SKM-1 (cell line): ENCODE data around the gene GGT7.
A peak's percentile ranks its signal among the peaks of the same experiment; 100 is the strongest.
"Not testable (repeated sequence)": the region's sequence is repeated elsewhere in the genome, so short reads cannot be mapped to it uniquely, and the experiment has no call there.

Experiments
- DNase-seq: peaks from one replicate; lab custom pipeline; 2025; ENCODE audit not compliant: unreplicated experiment; lab: John Stamatoyannopoulos, UW

The GGT7 gene

DNA sequence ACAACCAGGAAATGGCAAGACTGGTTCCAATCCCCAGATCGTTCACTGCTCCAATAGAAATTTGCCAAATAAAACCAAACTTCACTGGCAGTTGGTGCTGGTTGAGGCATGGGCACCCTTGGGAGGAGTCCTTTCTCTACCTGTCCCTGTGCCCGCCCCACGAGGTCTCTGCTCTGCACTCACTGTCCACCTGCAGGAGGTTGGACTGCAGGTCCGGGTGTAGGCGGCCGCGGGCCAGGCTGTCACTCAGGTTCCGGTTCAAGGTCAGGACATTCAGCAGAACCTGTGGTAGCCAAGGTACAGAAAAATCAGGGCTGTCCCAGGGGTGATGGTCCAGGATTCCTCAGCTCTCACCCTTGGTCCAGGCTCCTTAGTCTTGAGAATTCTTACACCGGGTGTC is 22.9 kb downstream of the GGT7 start:
- no peak for DNase-seq

DNA sequence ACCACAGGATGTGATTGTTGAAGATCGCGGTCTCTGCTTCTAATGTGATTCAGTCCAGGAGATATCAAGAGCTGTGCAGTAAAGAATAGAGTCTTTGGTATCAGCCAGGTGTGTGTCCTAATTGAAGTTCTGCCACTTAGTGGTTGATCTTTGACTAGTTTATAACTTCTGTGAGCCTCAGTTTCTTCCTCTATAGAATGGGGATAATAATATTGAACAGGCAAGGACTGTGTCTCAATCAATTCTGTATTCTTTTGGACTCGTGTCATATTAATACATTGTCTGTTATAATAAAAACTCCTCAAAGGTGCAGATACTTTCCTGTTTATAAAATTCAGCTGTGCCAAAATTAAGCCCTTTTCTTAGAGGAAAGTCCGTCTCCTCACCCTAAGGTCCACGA is 24.1 kb downstream of the GGT7 start:
- DNase-seq: no peak

DNA sequence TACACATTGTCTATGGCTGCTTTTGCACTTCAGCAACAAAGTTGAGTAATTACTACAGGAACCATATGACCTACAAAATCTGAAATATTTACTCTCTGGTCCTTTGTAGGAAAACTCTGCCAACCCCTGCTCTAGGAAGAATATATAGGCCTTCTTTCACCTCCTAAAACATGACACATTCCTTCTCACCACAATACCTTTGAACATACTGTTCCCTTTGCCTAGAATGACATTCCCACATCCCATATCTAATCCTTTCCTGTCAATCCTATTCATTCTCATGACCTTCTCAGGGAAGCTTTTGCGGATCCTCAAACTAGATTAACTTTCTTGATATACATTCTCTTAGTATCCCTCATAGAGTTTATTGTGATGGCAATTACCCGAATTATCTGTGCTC is 29.2 kb downstream of the GGT7 start:
- DNase-seq: no peak

DNA sequence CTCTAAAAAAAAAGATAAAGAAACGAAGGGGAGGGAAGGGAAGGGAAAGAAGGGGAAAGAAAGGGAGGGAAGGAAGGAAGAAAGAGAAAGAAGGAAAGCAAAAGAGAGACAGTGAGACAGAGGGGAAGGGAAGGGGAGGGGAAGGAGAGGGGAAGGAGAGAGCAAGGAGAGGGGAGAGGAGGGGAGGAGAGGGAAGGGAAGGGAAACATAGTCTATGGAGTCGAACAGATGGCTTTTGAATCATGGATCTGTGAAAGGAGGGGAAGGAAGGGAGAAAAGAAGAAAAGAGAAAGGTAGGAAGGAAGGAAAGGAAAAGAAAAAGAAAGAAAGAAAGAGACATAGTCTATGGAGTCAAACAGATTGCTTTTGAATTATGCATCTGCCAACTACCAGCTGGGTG is 30.5 kb downstream of the GGT7 start:
- DNase-seq: no peak

DNA sequence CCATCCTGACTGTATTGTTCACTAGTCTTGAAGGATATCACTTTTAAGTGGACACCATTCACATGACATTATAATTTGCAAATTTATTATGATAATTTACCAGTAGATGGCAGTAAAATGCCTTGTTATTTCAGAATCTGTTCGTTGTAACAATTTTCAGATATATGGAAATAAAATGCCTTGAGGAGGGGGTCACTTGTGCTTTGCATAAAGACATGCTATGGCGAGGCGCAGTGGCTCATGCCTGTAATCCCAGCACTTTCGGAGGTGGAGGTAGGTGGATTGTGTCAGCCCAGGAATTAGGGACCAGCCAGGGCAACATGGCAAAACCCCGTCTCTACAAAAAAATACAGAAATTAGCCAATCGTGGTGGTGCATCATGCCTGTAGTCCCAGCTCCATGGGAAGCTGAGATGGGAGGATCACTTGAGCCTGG is 38.2 kb downstream of the GGT7 start:
- peak; percentile 11 for DNase-seq

DNA sequence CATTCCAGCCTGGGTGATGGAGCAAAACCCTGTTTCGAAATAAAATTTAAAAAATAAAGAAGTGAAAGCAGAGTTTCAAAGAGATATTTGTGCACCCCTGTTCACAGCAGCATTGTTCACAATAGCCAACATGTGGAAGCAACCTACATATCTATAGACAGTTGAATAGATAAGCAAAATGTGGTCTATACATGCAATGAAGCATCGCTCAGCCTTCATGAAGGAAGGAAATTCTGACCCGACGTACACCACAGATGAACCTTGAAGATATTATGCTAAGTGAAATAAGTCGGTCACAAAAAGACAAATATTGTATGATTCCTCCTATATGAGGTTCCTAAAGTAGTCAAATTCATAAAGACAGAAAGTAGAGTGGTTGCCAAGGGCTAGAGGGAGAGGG is 40.7 kb downstream of the GGT7 start:
- no peak for DNase-seq

DNA sequence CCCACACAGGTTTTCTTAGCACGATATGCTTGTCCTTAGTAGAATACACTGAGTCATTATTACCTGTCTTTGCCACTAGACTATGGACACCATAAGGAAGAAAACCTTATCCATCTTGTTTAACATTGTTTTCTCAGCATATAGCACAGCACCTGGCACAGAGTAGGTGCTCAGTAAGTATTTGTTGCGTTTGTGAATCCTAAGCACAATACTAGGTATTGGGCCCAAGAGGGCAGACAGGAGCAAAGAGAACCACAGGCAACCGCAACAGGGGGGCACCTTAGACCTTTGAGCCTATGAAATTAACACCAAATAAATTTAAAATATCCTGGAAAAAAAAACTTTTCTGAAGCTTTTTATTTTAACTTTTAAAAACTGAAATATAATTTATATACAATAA is 43.5 kb downstream of the GGT7 start:
- DNase-seq: no peak

DNA sequence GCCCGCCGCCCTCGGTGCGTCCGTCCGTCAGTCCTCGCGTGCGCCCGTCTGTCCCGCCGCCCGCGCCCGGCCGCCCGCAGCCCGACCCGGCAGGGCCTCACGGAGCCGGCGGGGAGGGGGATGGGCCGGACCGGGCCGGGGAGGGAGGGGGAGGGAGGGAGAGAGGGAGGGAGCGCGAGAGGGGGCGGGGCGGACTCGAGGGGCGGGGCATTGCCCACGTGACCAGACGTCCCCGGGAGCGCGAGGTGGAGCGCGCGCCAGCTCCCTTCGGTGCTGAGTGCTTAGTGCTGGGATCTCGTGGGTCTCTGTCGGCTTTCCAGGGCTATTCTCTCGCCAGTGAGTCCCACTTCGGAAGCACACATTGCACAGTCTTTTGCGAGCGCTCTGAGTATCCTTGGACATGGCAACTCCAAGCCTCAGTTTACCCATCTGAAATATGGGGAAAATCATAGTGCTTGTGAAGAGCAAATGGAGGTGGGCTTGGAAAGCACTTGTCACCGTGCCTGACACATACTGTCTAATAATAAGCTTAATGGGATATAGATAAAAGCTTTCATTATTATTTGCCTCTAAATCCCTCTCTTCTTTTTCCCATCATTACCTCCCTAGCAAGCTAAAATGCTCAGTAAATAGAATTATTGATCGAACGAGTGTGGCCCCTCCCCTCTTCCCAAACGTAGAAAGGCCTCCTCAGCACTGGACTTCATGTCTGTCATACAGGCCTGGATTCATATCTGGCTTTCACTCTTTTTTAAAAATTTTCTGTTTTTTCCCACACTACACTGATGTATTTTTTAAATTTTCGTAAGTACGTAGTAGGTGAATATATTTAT is 46.9 kb downstream of the GGT7 start, which contains the start of gene NCOA6:
NCOA6 (minus strand) TSS at position 122 of the 833 bp plus-strand sequence. CDS start 43,296 bp downstream, outside the sequence.
- DNase-seq: peak; percentile 48

DNA sequence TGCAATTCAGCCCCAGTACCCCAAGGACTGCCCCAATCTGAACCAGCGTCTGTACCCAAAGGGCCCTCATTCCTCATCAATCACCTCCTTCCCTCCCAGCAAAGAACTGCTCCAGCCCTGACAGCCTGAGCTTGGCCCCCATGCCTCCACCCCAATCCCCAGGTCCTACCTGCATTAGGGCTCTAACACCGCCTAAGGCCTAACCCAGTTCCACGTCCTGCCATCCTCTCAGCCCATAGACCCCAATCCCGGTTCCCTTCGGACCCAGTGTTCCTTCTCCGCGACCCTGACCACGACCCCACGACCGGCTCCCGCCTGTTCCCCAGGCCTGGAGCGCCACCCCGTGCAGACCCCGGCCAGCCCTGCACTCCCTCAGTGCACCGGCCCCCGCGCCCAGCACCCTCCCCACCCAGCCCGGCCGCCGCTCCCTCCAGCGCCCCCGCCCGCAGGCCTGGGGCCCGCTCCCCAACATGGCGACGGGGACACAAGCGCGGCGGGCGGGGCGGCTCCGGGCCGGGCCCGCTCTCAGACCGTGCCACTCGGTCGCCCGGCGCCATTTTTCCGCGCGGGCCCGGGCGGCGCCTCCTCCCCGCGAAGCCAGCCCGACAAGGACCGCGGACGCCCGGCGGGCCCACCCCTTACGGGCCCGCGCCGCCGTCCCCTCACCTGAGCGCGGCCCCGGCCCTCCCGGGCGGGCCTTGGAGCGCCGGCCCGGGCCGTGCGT is 47.7 kb downstream of the GGT7 start:
- DNase-seq: peak; percentile 14

DNA sequence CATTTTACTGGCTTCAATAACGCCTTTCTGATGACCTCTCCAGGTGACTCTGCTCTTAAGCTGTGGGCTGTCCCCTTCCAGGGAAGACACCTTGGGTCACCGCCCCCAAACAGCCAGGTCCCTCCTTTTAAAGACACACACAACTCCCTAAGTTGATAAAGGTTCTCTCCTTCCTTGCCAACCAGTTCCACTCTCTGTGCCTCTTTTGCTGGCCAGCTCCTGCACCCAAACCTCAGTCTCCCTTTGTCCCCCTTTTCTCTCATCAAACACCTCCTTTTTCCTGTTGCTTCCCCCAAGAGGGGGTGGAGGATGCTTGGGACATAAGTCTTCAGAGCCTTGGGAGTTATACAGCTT is 48.2 kb downstream of the GGT7 start:
- peak; percentile 73 for DNase-seq

DNA sequence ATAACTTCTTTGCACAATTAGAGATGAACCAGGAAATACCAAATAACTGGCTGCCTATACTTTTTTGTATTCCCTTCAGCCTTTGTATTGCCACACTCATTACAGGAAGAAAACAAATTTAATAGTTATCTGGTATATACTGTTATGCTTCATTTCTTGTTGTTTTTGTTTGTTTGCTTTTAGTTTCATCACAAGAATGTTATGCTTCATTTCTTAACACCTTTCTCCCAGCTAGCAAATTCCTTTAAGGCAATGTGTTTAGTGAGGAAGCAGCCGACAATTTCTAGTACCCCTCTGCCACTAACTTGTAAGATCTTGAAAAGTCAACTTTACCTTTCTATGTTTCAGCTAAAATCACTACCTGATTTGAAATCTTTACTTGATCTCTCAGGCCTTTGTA is 48.6 kb downstream of the GGT7 start:
- no peak for DNase-seq

DNA sequence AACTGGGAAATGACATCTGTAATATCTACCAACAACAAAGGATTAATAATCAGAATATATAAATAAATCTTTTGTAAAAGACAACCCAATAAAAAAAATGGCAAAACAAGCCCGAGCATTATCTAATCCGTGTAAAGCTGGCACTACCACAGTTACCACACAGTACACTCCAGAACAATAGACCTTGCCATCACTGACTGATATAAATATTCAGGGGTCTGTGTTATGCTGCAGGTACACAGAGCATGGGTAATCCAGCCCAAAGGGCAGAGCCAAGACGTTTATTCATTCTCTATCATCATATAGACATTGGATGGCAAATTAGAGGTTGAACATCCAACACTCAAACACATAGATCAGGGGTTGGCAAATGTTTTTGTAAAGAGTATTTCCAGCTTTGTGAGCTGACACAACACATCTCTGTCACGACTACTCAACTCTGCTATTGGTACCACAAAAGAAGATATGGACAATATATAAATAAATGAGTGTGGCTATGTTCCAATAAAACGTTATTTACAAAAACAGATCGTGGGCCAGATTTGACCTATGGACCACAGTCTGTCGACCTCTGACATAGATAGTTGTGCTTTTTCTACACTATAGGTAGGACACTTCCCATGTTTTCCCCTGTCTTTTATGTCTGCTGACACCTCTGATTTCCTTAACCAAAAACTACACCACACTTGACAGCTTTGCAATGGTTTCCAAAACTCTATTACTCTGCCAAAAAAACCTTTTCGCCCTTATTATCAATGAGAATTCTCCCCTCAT is 51.7 kb downstream of the GGT7 start:
- DNase-seq: no peak

DNA sequence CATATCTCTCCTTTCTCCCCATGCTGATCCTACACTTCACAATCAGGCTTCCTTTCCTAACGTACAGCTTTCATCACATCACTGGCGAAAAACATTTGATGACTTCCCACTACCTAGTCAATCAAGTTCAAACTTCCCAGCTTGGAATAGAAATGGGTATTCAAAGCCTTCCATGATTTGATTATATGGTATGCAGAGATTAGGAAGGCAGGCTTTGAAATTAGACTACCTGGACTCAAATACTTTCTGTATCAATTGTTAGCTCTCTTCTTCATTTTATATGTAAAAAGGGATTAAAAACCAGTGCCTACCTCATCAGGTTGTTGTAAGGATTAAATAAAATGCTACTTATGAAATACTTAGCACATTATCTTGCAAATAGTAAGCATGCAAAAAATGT is 54.9 kb downstream of the GGT7 start:
- DNase-seq: no peak

DNA sequence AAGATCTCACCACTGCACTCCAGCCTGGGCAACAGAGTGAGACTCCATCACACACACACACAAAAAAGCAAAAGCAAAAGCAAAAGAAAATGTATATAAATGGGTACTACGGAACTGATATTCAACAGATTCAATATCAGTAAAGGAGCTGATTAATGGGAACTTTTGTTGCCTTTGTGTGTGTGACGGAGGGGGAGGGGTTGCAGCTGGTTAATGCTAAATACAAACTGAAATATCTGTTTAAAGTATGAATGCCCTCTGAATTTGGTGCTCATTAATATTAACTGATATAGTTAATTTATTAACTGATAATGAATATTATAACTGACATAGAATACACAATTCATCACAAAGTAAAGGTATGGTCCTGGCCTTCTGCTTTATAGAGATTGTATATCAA is 55.6 kb downstream of the GGT7 start:
- DNase-seq: no peak

DNA sequence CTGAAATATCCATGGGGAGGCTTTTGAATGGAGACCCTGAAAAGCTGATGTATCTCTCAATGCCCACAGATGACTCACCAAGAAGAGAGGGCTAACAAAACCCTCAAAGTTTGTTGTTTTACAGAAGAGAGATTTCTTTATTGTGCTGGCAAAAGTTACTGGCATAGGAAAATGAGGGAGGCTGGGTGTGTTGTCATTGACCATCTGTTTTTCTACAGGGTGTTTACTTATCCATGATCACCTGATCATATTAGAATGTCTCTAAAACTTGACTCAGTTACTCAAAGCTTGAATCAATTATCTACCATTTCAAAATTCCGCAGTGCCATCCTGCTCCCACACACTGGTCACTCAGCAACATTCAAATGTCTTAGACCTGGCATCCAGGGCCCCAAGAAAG is 57.0 kb downstream of the GGT7 start:
- no peak for DNase-seq

DNA sequence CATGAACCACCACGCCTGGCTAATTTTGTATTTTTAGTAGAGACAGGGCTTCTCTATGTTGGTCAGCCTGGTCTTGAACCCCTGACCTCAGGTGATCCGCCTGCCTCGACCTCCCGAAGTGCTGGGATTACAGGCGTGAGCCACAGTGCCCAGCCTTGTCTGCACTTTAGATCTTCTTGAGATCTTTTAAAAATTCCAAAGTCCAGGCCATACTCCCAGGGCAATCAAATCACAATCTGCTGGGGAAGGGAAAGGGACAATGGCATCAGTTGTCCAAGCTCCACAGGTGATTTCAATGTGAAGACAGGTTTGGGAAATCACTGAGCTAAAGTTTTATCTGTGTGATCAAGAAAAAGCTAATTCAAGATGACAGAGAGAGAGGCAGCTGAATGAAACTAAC is 64.1 kb downstream of the GGT7 start:
- no peak for DNase-seq

DNA sequence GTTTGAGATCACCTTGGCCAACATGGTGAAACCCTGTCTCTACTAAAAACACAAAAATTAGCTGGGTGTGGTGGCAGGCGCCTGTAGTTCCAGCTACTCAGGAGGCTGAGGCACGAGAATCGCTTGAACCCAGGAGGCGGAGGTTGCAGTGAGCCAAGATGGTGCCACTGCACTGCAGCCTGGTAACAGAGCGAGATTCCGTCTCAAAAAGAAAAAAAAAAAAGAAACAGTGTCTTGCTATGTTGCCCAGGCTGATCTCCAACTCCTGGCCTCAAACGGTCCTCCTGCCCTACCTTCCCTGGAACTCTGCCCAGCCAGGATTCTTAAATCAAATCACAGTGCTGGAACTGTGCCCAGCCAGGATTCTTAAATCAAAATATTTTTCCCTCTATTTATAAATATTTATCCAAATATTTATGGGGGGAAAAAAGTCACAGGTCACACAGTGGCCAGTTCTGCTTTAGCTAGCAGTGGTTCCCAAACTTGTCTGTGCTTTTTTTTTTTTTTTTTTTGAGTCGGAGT is 64.7 kb downstream of the GGT7 start:
- DNase-seq: not testable (repeated sequence)

DNA sequence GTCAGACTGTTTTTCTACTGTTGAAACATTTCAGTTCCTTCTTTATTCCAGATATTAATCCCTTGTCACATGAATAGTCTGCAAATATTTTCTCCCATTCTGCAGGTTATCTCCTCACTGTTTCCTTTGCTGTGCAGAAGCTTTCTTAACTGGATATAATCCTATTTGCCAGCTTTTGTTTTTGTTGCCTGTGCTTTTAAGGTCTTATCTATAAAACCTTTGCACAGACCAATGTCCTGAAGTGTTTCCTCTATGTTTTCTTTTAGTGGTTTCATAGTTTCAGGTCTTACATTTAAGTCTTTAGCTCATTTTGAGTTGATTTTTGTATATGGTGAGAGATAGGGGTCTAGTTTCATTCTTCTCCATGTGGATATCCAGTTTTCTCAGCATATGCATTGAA is 66.4 kb downstream of the GGT7 start:
- DNase-seq: no peak

DNA sequence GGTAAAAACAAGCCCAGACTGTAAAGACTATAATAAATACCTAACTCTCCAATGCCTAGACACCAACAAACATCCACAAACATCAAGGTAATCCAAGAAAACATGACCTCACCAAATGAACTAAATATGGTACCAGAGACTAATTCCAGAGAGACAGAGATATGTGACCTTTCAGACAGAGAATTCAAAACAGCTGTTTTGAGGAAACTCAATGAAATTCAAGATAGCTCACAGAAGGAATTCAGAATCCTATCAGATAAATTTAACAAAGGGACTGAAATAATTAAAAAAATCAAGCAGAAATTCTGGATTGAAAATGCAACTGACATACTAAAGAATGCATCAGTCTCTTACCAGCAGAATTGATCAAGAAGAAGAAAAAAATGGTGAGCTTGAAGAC is 73.8 kb downstream of the GGT7 start:
- DNase-seq: no peak

DNA sequence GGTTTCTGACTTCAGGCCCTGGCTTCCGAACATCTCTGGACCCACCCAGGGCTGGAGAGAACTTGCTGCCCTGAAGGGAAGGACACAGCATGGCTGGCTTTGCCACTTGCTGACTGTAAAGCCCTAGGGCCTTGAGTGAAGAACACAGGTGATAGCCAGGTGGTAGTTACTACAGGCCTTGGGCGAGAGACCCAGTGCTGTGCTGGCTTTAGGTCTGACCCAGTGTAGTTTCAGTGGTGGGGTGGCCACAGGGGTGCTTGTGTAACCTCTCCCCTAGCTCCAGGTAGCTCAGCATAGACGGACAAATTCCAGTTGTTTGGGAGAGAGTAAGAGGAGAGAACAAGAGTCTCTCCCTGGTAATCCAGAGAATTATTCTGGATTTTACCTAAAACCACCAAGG is 74.3 kb downstream of the GGT7 start:
- no peak for DNase-seq
